Osteocyte (in vitro differentiated cells): ENCODE data around the gene CDC6. TPM values are rescaled to one million over a fixed set of nuclear protein-coding genes. Genes with fewer than 3 reads are reported as not detected.
A peak's percentile ranks its signal among the peaks of the same experiment; 100 is the strongest.

Experiments used
- DNase-seq: peaks from one replicate; pipeline ENCODE4 v3.0.0; 2021; ENCODE audit warnings: mixed read lengths; ENCODE audit not compliant: unreplicated experiment; ENCODE audit errors: extremely low spot score
- H3K27ac Mint-ChIP-seq: one replicate; pipeline ENCODE4 v1.8.0; 2021; ENCODE audit warnings: mild to moderate bottlenecking, mixed read lengths; ENCODE audit not compliant: unreplicated experiment
- H3K27me3 Mint-ChIP-seq: one replicate; pipeline ENCODE4 v1.8.0; 2021; ENCODE audit warnings: mixed read lengths; ENCODE audit not compliant: unreplicated experiment
- H3K36me3 Mint-ChIP-seq: one replicate; pipeline ENCODE4 v1.8.0; 2021; ENCODE audit warnings: mixed read lengths; ENCODE audit not compliant: unreplicated experiment
- H3K4me1 Mint-ChIP-seq: one replicate; pipeline ENCODE4 v1.8.0; 2021; ENCODE audit warnings: mixed read lengths; ENCODE audit not compliant: unreplicated experiment
- H3K4me3 Mint-ChIP-seq: one replicate; pipeline ENCODE4 v1.8.0; 2021; ENCODE audit warnings: mild to moderate bottlenecking, moderate library complexity, mixed read lengths; ENCODE audit not compliant: unreplicated experiment
- H3K9me3 Mint-ChIP-seq: one replicate; pipeline ENCODE4 v1.8.0; 2021; ENCODE audit warnings: mixed read lengths; ENCODE audit not compliant: unreplicated experiment
- CTCF ChIP-seq: fragments of 200-600 bp; sonication (generic); IDR thresholded peaks from 2 replicates; pipeline ENCODE4 v1.5.0; 2021; ENCODE audit warnings: antibody characterized with exemption, mild to moderate bottlenecking, moderate library complexity
- total RNA-seq: library from RNA; stranded (reverse); gene quantifications from 2 replicates; pipeline ENCODE4 v1.2.1, GENCODE V29; 2021

CDC6 gene
- total RNA-seq, 1 donor from 2014 or later, result 10.8 TPM

- Mint-ChIP-seq H3K4me3 (peak overlapping the region; percentile 40), H3K27me3 (no peaks in the 10 kb centered on the region), H3K9me3 (no peaks in the 10 kb centered on the region), H3K36me3 (no peaks in the 10 kb centered on the region), H3K4me1 (peaks cover 39% of the 10 kb centered on the region), H3K27ac (peak overlapping the region; percentile 95)
- DNase-seq, result no peak
- no peak for TF ChIP-seq CTCF
Observed at GRCh38 chr17:40313668-40314583, 26.2 kb downstream of the CDC6 start.

- no peak overlapping the region for H3K4me3 Mint-ChIP-seq
- H3K27me3 Mint-ChIP-seq, result no peaks in the 10 kb centered on the region
- TF ChIP-seq CTCF, result no peak
- no peaks in the 10 kb centered on the region for H3K36me3 Mint-ChIP-seq
- H3K4me1 Mint-ChIP-seq, result peaks cover 45% of the 10 kb centered on the region
- no peaks in the 10 kb centered on the region for H3K9me3 Mint-ChIP-seq
- DNase-seq, result peak; percentile 96
- H3K27ac Mint-ChIP-seq, result peak overlapping the region; percentile 95
Observed at GRCh38 chr17:40314584-40314956, 26.9 kb downstream of the CDC6 start.

- H3K36me3 Mint-ChIP-seq, result no peaks in the 10 kb centered on the region
- no peak for DNase-seq
- peak overlapping the region; percentile 69 for H3K27ac Mint-ChIP-seq
- H3K9me3 Mint-ChIP-seq, result no peaks in the 10 kb centered on the region
- TF ChIP-seq CTCF, result no peak
- H3K27me3 Mint-ChIP-seq, result no peaks in the 10 kb centered on the region
- no peak overlapping the region for H3K4me3 Mint-ChIP-seq
- H3K4me1 Mint-ChIP-seq, result peaks cover 51% of the 10 kb centered on the region
Observed at GRCh38 chr17:40315206-40315605, 27.5 kb downstream of the CDC6 start.

- Mint-ChIP-seq H3K27me3 (no peaks in the 10 kb centered on the region), H3K4me1 (peaks cover 58% of the 10 kb centered on the region), H3K9me3 (no peaks in the 10 kb centered on the region), H3K27ac (peak overlapping the region; percentile 78), H3K36me3 (no peaks in the 10 kb centered on the region), H3K4me3 (peak overlapping the region; percentile 35)
- no peak for TF ChIP-seq CTCF
- no peak for DNase-seq
Observed at GRCh38 chr17:40315678-40316570, 28.2 kb downstream of the CDC6 start.
